NOMO-1 treated with DMSO at 0.1 percent for 48 hours (cell line): ENCODE measurements around the gene ITIH4.
A peak's percentile ranks its signal among the peaks of the same experiment; 100 is the strongest.

ENCODE experiments used
- DNase-seq: peaks from one replicate; lab custom pipeline; 2025; ENCODE audit not compliant: unreplicated experiment; lab: John Stamatoyannopoulos, UW

Gene ITIH4

DNA sequence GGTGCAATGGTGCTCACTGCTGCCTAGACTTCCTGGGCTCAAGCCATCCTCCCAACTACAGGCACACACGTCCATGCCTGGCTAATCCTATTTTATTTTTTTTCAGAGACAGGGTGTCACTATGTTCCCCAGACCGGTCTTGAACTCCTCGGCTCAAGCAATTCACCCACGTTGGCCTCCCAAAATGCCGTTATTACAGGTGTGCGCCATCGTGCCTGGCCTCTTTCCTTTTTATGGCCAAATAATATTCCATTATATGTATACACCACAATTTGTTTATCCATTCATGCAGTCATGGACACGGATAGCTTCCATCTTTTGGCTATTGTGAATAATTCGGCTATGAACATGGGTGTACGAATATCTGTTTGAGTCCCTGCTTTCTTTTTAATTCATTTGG lies 58.8 kb downstream of the ITIH4 start:
- DNase-seq: no peak

DNA sequence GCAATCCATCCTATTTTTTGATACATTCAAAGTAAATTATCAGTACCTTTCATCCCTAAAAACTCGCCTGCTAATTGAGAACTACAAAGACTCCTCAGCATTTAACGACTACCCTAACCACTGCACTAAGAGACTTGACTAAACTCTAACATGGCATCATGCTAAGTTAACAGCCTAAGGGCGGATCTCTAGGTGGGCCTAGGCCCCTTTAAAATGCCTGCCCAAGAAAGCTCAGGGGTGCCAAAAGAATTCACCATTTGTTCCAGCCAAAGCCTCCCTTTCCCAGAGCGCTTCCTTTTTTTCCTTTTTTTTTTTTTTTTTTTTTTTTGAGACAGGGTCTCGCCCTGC lies 59.2 kb downstream of the ITIH4 start:
- DNase-seq: no peak

DNA sequence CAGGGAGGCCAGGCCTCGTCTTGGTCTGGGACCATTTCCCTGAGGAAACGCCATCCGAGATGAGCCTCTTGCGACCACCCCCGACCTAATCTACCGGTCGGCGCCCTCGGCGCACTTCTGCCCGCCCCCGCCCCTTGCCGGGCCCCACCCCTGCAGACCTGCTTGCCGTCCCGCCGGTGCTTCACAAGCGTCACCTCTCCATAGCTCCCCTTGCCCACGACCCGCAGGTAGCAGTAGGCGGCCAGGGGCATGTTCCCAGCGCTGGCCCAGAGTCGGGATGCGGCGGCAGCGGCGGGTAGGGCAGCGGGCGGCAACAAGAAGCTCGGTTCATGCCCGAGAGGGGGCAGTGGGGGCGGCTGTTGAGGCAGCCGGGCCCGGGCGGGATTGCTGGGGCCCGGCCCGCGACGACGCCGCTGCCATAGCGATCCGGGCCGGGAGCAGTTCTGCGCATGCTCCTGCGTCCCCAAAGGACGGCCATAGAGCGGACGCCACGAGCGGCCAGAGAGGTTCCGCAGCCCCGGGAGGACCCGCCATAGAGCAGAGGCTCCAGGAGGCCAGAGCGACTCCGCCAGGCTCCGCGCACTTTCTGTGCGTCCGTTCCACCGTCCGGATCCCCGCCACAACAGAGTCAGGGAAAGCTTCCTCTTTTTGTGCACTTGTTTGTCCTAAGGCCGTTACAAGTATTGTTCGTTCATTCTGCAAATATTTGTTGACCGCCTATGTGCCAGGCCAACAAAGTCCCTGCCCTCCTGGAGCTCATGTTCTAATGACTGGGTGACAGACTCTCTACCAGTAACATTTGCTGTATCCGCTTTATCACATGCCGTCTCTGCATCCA lies 59.8 kb downstream of the ITIH4 start, which contains the start of gene NEK4:
Gene NEK4 (minus strand): TSS at position 445 of the 838 bp plus-strand sequence. CDS start 194 bp downstream, at position 251.
- DNase-seq: peak; percentile 95

DNA sequence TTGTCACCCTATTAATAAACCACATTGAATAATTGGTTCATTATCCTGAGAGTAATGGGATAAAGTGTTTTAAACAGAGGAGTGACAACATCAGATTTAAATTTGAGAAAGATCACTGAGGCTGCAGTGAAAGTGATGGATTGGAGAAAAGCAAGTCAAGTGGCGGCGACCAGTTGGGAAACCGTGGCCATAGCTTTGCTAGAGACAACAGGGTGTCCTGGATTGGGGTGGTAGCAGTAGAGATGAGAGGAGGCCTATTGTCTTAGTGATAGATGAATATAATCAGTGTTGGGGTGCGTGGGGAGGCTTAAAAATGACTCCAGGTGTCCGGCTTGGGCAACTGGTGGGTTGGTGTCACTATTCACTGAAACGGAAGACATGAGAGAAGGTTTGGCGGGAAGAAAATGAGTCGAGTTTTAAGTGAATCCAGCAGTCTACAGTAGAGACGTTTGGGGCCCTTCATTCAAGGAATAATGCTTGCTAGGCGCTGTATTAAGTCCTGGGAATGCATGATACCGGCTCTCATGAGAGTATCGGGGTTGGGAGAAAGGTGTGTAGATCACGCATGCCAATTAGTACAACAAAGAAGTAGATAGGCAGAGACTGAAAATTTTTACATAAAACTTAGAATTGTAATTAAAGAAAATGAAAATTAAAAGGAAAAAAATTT lies 60.6 kb downstream of the ITIH4 start:
- DNase-seq: no peak

DNA sequence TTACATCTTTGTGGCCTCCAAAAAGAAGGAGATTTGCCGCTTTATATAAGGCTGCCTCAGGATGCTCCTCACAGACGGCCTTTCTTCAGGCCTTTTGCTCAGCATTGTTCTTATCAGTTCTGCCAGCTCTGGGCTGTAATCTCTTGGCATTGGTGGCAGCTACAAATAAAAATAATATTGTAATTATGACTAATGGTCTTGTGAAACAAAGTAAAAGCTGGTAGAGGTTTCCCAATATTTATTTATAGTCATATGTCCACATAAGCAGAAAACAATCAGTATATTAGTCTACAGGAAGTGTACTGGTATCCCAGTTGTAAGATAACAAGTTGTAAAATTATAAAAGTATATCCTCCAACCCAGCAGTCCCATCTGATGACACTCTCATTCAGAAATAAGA lies 67.0 kb downstream of the ITIH4 start:
- peak; percentile 42 for DNase-seq
